ENCODE results near the gene HERPUD2.
"Not testable (repeated sequence)": the region's sequence is repeated elsewhere in the genome, so short reads cannot be mapped to it uniquely, and the experiment has no call there.

The HERPUD2 gene

GRCh38 chr7:35694161-35694783 is 663 bp downstream of the HERPUD2 start:
- DNase-seq: no peak
- Histone ChIP-seq H3K4me3 (ENCODE audit: low read depth, low read length) (peak overlapping the region; percentile 98), H3K36me3 (no peaks in the 10 kb centered on the region; the same call in 1 of the 2 replicates), H3K4me1 (peaks cover 6% of the 10 kb centered on the region; the same call in 1 of the 2 replicates), H3K9me3 (no peaks in the 10 kb centered on the region), H3K27me3 (no peaks in the 10 kb centered on the region)
- no peak for TF ChIP-seq CTCF (IDR thresholded peaks at IDR 0.05; ENCODE audit: low read depth, low read length)

- Histone ChIP-seq H3K27me3 (no peaks in the 10 kb centered on the region), H3K4me3 (ENCODE audit: low read depth, low read length) (no peak overlapping the region), H3K4me1 (peaks cover 6% of the 10 kb centered on the region), H3K9me3 (no peaks in the 10 kb centered on the region), H3K36me3 (no peaks in the 10 kb centered on the region; the same call in 1 of the 2 replicates)
- TF ChIP-seq CTCF (IDR thresholded peaks at IDR 0.05; ENCODE audit: low read depth, low read length): no peak
- no peak for DNase-seq
These were observed 3.1 kb downstream of the HERPUD2 start for GRCh38 chr7:35691827-35692307.

- no peak for DNase-seq
- no peaks in the 10 kb centered on the region; the same call in 1 of the 2 replicates for H3K36me3 ChIP-seq
- no peaks in the 10 kb centered on the region for H3K9me3 ChIP-seq
- H3K4me1 ChIP-seq: peaks cover 6% of the 10 kb centered on the region
- no peak overlapping the region for H3K4me3 ChIP-seq (ENCODE audit: low read depth, low read length)
- no peak for TF ChIP-seq CTCF (IDR thresholded peaks at IDR 0.05; ENCODE audit: low read depth, low read length)
- no peaks in the 10 kb centered on the region for H3K27me3 ChIP-seq
These were observed 3.6 kb downstream of the HERPUD2 start for GRCh38 chr7:35691366-35691765.

GRCh38 chr7:35690614-35691013 is 4.3 kb downstream of the HERPUD2 start:
- DNase-seq; H3K27me3 ChIP-seq; H3K36me3 ChIP-seq; H3K4me3 ChIP-seq (ENCODE audit: low read depth, low read length); H3K4me1 ChIP-seq; H3K9me3 ChIP-seq: not testable (repeated sequence)

- H3K4me3 ChIP-seq (ENCODE audit: low read depth, low read length): no peak overlapping the region
- no peak for TF ChIP-seq CTCF (IDR thresholded peaks at IDR 0.05; ENCODE audit: low read depth, low read length)
- no peak for DNase-seq
These were observed 9.2 kb downstream of the HERPUD2 start for GRCh38 chr7:35685781-35686180.

GRCh38 chr7:35681231-35682029 is 13.5 kb downstream of the HERPUD2 start:
- no peak for DNase-seq
- H3K4me3 ChIP-seq (ENCODE audit: low read depth, low read length): no peak overlapping the region
- peaks cover 5% of the 10 kb centered on the region; the same call in 1 of the 2 replicates for H3K4me1 ChIP-seq
- TF ChIP-seq CTCF (IDR thresholded peaks at IDR 0.05; ENCODE audit: low read depth, low read length): no peak
- H3K9me3 ChIP-seq: no peaks in the 10 kb centered on the region
- H3K36me3 ChIP-seq: no peaks in the 10 kb centered on the region
- H3K27me3 ChIP-seq: no peaks in the 10 kb centered on the region

More at GRCh38 chr7:35685781-35686180, 9.2 kb downstream of the HERPUD2 start:
- Histone ChIP-seq H3K27me3 (no peaks in the 10 kb centered on the region), H3K4me1 (no peaks in the 10 kb centered on the region; the same call in none of the 2 replicates), H3K36me3 (no peaks in the 10 kb centered on the region), H3K9me3 (no peaks in the 10 kb centered on the region)

All from BE2C (cell line).